GM18858 (cell line): ENCODE results near the gene RAD9A.
A peak's percentile ranks its signal among the peaks of the same experiment; 100 is the strongest.
"Not testable (repeated sequence)": the region's sequence is repeated elsewhere in the genome, so short reads cannot be mapped to it uniquely, and the experiment has no call there.

Experiments used
- ATAC-seq: cut with Tn5 transposase; IDR thresholded peaks from one replicate; pipeline ENCODE4 v1.9.1; 2021; ENCODE audit not compliant: unreplicated experiment

The RAD9A gene

GRCh38 chr11:67422891-67423290 lies 31.1 kb downstream of the RAD9A start:
- ATAC-seq: no peak

GRCh38 chr11:67423466-67423865 lies 31.7 kb downstream of the RAD9A start:
- no peak for ATAC-seq

GRCh38 chr11:67423891-67424613 lies 32.3 kb downstream of the RAD9A start:
- no peak for ATAC-seq

GRCh38 chr11:67427364-67427859 lies 35.6 kb downstream of the RAD9A start:
- ATAC-seq: not testable (repeated sequence)

- ATAC-seq: peak; percentile 75
Observed at GRCh38 chr11:67428052-67429001, 36.5 kb downstream of the RAD9A start, which contains the start of gene RPS6KB2. RPS6KB2 (plus strand) TSS chr11:67428494; CDS start chr11:67428546, 52 bp downstream.

GRCh38 chr11:67429038-67429668 lies 37.4 kb downstream of the RAD9A start:
- no peak for ATAC-seq

GRCh38 chr11:67429722-67430121 lies 37.9 kb downstream of the RAD9A start:
- ATAC-seq: no peak

- no peak for ATAC-seq
Observed at GRCh38 chr11:67431346-67432249, 39.8 kb downstream of the RAD9A start.

GRCh38 chr11:67432655-67433349 lies 41.0 kb downstream of the RAD9A start:
- ATAC-seq: no peak

- ATAC-seq: no peak
Observed at GRCh38 chr11:67433536-67434394, 42.0 kb downstream of the RAD9A start.

- ATAC-seq: no peak
Observed at GRCh38 chr11:67434395-67434881, 42.7 kb downstream of the RAD9A start.

GRCh38 chr11:67435031-67435726 lies 43.4 kb downstream of the RAD9A start:
- no peak for ATAC-seq

- ATAC-seq: no peak
Observed at GRCh38 chr11:67435727-67436458, 44.1 kb downstream of the RAD9A start.

GRCh38 chr11:67436459-67437081 lies 44.8 kb downstream of the RAD9A start:
- ATAC-seq: no peak

GRCh38 chr11:67437082-67437808 lies 45.5 kb downstream of the RAD9A start, which contains the start of gene PTPRCAP:
PTPRCAP (minus strand) TSS chr11:67437682; CDS start chr11:67437619, 63 bp downstream.
- no peak for ATAC-seq

GRCh38 chr11:67437809-67438157 lies 46.0 kb downstream of the RAD9A start:
- no peak for ATAC-seq
